GM12891 (cell line): ENCODE results near the gene ZBTB47.

Source experiments
- POLR2A ChIP-seq: IDR thresholded peaks from 2 replicates; pipeline ENCODE4 v1.6.1; 2011; ENCODE audit warnings: low read depth, low read length, control low read depth
- POLR2AphosphoS5 ChIP-seq: IDR thresholded peaks from 2 replicates; pipeline ENCODE4 v1.6.1; 2011; ENCODE audit warnings: low read depth, low read length, control low read depth
- POU2F2 ChIP-seq: IDR thresholded peaks from 2 replicates; pipeline ENCODE4 v1.6.1; 2011; ENCODE audit warnings: low read depth, mild to moderate bottlenecking, control low read depth, low read length, moderate library complexity
- SPI1 ChIP-seq: IDR thresholded peaks from 2 replicates; pipeline ENCODE4 v1.6.1; 2011; ENCODE audit warnings: low read depth, low read length, control low read depth
- TAF1 ChIP-seq: IDR thresholded peaks from 2 replicates; pipeline ENCODE4 v1.6.1; 2011; ENCODE audit warnings: low read depth, low read length, control low read depth

- TF ChIP-seq POLR2A (no peak), SPI1 (no peak), TAF1 (no peak), POLR2AphosphoS5 (no peak), POU2F2 (no peak)
Observed at GRCh38 chr3:42682301-42683070, 29.0 kb downstream of the ZBTB47 start.
